Measurements from ENCODE around the gene DCST2. TPM values are rescaled to one million over a fixed set of nuclear protein-coding genes. Genes with fewer than 3 reads are reported as not detected.

DCST2 gene
- total and polyA plus RNA-seq, 9 donors, result 0.17 to 1.4 (median 1.1) TPM; not detected in 1

GRCh38 chr1:155009742-155010141 is 23.8 kb downstream of the DCST2 start:
- H3K4me3 ChIP-seq, result no peak overlapping the region
- H3K27ac ChIP-seq, result no peak overlapping the region

GRCh38 chr1:155009221-155009711 is 24.3 kb downstream of the DCST2 start:
- DNase-seq, result peak in 1 of 5 donors; percentile 25
- peaks cover 19% of the 10 kb centered on the region for H3K4me1 ChIP-seq (ENCODE audit: insufficient read depth)
- H3K27ac ChIP-seq, result no peak overlapping the region
- TF ChIP-seq POLR2A (IDR thresholded peaks at IDR 0.05), result no peak
- TF ChIP-seq, protein P1, sequence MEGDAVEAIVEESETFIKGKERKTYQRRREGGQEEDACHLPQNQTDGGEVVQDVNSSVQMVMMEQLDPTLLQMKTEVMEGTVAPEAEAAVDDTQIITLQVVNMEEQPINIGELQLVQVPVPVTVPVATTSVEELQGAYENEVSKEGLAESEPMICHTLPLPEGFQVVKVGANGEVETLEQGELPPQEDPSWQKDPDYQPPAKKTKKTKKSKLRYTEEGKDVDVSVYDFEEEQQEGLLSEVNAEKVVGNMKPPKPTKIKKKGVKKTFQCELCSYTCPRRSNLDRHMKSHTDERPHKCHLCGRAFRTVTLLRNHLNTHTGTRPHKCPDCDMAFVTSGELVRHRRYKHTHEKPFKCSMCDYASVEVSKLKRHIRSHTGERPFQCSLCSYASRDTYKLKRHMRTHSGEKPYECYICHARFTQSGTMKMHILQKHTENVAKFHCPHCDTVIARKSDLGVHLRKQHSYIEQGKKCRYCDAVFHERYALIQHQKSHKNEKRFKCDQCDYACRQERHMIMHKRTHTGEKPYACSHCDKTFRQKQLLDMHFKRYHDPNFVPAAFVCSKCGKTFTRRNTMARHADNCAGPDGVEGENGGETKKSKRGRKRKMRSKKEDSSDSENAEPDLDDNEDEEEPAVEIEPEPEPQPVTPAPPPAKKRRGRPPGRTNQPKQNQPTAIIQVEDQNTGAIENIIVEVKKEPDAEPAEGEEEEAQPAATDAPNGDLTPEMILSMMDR (IDR thresholded peaks at IDR 0.05), result no peak
- TF ChIP-seq EP300 (IDR thresholded peaks at IDR 0.05), result no peak
- intact Hi-C loops (cut with DNase I), result no loop called here
- no peaks in the 10 kb centered on the region for H3K9me3 ChIP-seq
- no peaks in the 10 kb centered on the region for H3K27me3 ChIP-seq
- no peaks in the 10 kb centered on the region for H3K36me3 ChIP-seq
- 89 to 96% (median 91%) methylated on average over 12 of the region's 12 CpGs for WGBS, 3 donors
- no peak overlapping the region for H3K4me3 ChIP-seq

More at GRCh38 chr1:155009742-155010141, 23.8 kb downstream of the DCST2 start:
- Histone ChIP-seq H3K9me3 (no peaks in the 10 kb centered on the region), H3K36me3 (no peaks in the 10 kb centered on the region), H3K27me3 (no peaks in the 10 kb centered on the region), H3K4me1 (ENCODE audit: insufficient read depth) (peaks cover 15% of the 10 kb centered on the region)
- DNase-seq, result no peak
- TF ChIP-seq, protein P1 (IDR thresholded peaks at IDR 0.05), result no peak
- TF ChIP-seq EP300 (IDR thresholded peaks at IDR 0.05), result no peak
- no peak for TF ChIP-seq POLR2A (IDR thresholded peaks at IDR 0.05)
- 92 to 93% (median 92%) methylated on average over 5 of the region's 5 CpGs for WGBS, 3 donors
- intact Hi-C loops (cut with DNase I), result no loop called here

GRCh38 chr1:155008015-155008941 is 25.3 kb downstream of the DCST2 start:
- Histone ChIP-seq H3K4me1 (ENCODE audit: insufficient read depth) (peaks cover 21% of the 10 kb centered on the region), H3K4me3 (no peak overlapping the region), H3K36me3 (no peaks in the 10 kb centered on the region), H3K27ac (no peak overlapping the region), H3K27me3 (no peaks in the 10 kb centered on the region), H3K9me3 (no peaks in the 10 kb centered on the region)
- WGBS, 3 donors, result 75 to 87% (median 76%) methylated on average over 14 to 16 of the region's 16 CpGs
- TF ChIP-seq, protein P1 (IDR thresholded peaks at IDR 0.05), result no peak
- no peak for TF ChIP-seq EP300 (IDR thresholded peaks at IDR 0.05)
- no peak for TF ChIP-seq POLR2A (IDR thresholded peaks at IDR 0.05)
- intact Hi-C loops (cut with DNase I), result no loop called here
- DNase-seq, result no peak

- H3K36me3 ChIP-seq, result no peaks in the 10 kb centered on the region
- no peaks in the 10 kb centered on the region for H3K27me3 ChIP-seq
- H3K4me1 ChIP-seq (ENCODE audit: insufficient read depth), result peaks cover 21% of the 10 kb centered on the region
- intact Hi-C loops (cut with DNase I), result no loop called here
- peak in 1 of 5 donors; percentile 53 for DNase-seq
- H3K4me3 ChIP-seq, result no peak overlapping the region
- no peaks in the 10 kb centered on the region for H3K9me3 ChIP-seq
- H3K27ac ChIP-seq, result no peak overlapping the region
- WGBS, 3 donors, result 84 to 89% (median 84%) methylated on average over 6 of the region's 6 CpGs
- TF ChIP-seq, protein P1 (IDR thresholded peaks at IDR 0.05), result no peak
- no peak for TF ChIP-seq POLR2A (IDR thresholded peaks at IDR 0.05)
- TF ChIP-seq EP300 (IDR thresholded peaks at IDR 0.05), result no peak
Observed at GRCh38 chr1:155007251-155007828, 26.2 kb downstream of the DCST2 start.
